ENCODE results near the gene MAN1B1.

GRCh38 chr9:137063311-137064026, 23.3 kb upstream of the MAN1B1 start:
- TF ChIP-seq POLR2A (IDR thresholded peaks at IDR 0.05) (no peak), CTCF (IDR thresholded peaks at IDR 0.05) (no peak), POLR2AphosphoS5 (IDR thresholded peaks at IDR 0.05) (no peak)
